ENCODE results near the gene CNNM4. TPM values are rescaled to one million over a fixed set of nuclear protein-coding genes. Genes with fewer than 3 reads are reported as not detected.

CNNM4 gene
- total RNA-seq, 1 experiment from 2014 or later, result 5.6 TPM

DNA sequence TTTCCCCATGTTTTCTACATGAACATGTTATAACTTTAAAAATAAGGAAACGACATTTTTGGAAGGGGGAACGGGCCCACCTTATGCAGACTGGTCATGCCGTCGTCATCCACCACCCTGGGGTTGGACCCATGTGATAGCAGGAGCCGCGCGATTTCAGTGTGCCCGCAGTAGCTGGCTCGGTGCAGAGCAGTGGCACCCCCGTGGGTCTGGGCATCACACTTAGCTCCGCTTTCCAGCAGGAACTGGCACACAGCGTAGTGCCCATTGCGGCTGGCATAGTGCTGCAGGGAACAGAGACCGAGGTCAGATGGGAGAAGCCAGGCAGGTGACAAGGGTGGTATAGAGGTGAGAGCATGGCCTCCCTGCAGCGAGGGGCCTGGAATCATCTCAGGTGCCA, 92.6 kb downstream of the CNNM4 start:
- H3K4me2 ChIP-seq (ENCODE audit: low read depth, low read length, poor library complexity, severe bottlenecking), result no peak overlapping the region
- no peaks in the 10 kb centered on the region for H3K27me3 ChIP-seq (ENCODE audit: low read length)
- H3K9me2 ChIP-seq (replicated peaks; ENCODE audit: insufficient read depth, low read length), result no peaks in the 10 kb centered on the region
- H3K4me3 ChIP-seq (ENCODE audit: low read length), result no peak overlapping the region
- no peak overlapping the region for H3K9ac ChIP-seq (ENCODE audit: low read length)
- H2AFZ ChIP-seq (ENCODE audit: low read length), result no peak overlapping the region
- H4K20me1 ChIP-seq (ENCODE audit: insufficient read depth, low read depth, low read length), result no peaks in the 10 kb centered on the region
- peaks cover 7% of the 10 kb centered on the region for H3K36me3 ChIP-seq (ENCODE audit: insufficient read depth, low read length)
- H3K79me2 ChIP-seq (ENCODE audit: low read length), result peaks cover 35% of the 10 kb centered on the region
- no peaks in the 10 kb centered on the region for H3K9me3 ChIP-seq (ENCODE audit: low read length)
- DNase-seq, result no peak
- no peak overlapping the region for H3K27ac ChIP-seq (ENCODE audit: low read length)
- H3K4me1 ChIP-seq (ENCODE audit: low read length), result peaks cover 18% of the 10 kb centered on the region

DNA sequence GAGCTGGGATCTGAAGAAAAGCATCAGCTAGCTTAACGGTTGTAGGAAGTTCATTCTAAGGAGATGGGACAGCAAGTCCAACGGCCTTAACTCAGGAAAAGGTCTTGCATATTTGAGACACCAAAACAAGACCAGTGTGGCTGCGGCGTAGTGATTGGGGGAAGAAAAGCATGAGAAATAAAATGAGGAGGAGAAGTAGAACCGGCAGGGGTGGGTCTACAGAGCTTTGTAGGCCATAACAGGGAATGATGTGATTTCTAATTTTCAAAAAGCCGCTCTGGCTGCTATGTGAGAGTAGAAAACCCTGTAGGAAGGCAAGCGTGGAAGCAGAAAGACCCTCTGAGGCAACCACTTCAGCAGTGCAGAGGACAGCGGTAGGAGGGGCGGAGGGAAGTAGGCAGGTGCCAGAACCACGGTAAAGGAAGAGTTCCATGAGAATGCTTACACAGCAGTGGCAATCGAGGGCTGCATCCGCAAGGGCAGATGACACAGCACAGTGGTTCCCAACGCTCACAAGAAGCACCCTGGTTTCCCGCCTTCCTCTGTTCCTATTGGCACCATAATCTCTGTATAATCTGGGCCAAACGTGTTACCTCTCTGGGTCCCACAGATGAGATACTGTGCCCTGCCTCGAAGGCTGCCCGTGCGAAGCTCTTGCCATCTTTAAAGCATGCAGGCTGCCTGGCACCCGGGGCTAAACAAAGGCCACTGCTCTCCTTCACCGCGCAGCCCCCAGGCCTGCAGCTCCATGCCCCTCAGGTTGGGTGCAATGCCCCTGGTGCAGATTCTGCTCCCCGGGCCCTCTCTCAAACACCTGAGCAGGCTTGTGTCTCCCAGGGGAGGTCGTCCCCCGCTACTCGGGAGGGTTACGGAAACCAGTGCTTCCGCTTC, 96.3 kb downstream of the CNNM4 start:
- peaks cover 17% of the 10 kb centered on the region for H3K4me1 ChIP-seq (ENCODE audit: low read length)
- peak overlapping the region; percentile 86 for H3K4me3 ChIP-seq (ENCODE audit: low read length)
- peak; percentile 79 for DNase-seq
- H3K36me3 ChIP-seq (ENCODE audit: insufficient read depth, low read length), result no peaks in the 10 kb centered on the region; the same call in 1 of the 2 replicates
- peak overlapping the region; percentile 81 for H3K27ac ChIP-seq (ENCODE audit: low read length)
- H3K9me2 ChIP-seq (replicated peaks; ENCODE audit: insufficient read depth, low read length), result no peaks in the 10 kb centered on the region
- peaks cover 35% of the 10 kb centered on the region for H3K79me2 ChIP-seq (ENCODE audit: low read length)
- no peaks in the 10 kb centered on the region for H3K9me3 ChIP-seq (ENCODE audit: low read length)
- H3K9ac ChIP-seq (ENCODE audit: low read length), result peak overlapping the region; percentile 97
- peak overlapping the region; percentile 91 for H3K4me2 ChIP-seq (ENCODE audit: low read depth, low read length, poor library complexity, severe bottlenecking)
- no peaks in the 10 kb centered on the region for H3K27me3 ChIP-seq (ENCODE audit: low read length)
- peak overlapping the region; percentile 90 for H2AFZ ChIP-seq (ENCODE audit: low read length)
- no peaks in the 10 kb centered on the region for H4K20me1 ChIP-seq (ENCODE audit: insufficient read depth, low read depth, low read length)

DNA sequence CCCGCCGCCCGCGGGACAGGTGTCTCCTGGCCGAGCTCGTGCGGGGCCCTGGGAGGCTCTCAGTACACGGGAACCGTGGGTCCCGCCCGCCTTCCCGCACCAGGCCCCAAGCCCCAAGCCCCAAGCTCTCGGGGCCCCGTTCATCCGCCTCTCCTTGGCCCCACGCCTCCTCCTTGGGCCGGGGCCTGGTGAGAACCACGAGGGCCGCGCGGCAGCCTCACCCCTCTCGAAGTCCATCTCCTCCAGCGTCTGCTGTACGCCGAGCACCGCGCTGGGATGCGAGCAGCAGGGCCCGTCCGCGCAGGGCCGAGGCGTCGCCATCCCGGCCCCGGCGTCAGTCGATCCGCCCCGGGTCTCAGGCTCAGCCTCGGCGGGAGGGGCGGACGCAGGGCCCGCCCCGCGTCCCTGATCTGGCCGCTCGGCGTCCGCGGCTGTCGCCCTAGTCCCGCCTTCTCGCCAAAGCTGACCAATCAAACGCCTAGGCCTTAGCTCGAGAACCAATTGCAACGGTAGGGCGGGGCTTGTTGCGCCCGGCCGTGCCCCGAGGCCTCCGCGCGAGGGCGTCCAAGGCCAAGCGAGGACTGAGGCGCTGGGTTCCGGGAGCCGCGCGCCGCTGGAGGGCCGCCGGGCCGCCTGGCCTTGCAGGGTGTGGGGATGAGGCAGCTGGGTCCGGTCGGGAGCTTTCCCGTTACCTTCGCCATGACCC, 97.1 kb downstream of the CNNM4 start, which contains the start of gene ANKRD39:
Gene ANKRD39, minus strand, starts transcription at position 350 of the 706 bp plus-strand sequence. Its CDS starts 29 bp downstream, at position 321.
- Histone ChIP-seq H2AFZ (ENCODE audit: low read length) (peak within 1 kb of the TSS; percentile 90), H3K9ac (ENCODE audit: low read length) (peak within 1 kb of the TSS; percentile 97), H3K4me1 (ENCODE audit: low read length) (peaks cover 17% of the 10 kb centered on the region), H3K4me2 (ENCODE audit: low read depth, low read length, poor library complexity, severe bottlenecking) (peak within 1 kb of the TSS; percentile 91), H3K9me2 (replicated peaks; ENCODE audit: insufficient read depth, low read length) (no peaks in the 10 kb centered on the region), H3K79me2 (ENCODE audit: low read length) (peaks cover 35% of the 10 kb centered on the region), H4K20me1 (ENCODE audit: insufficient read depth, low read depth, low read length) (no peaks in the 10 kb centered on the region), H3K36me3 (ENCODE audit: insufficient read depth, low read length) (no peaks in the 10 kb centered on the region; the same call in 1 of the 2 replicates), H3K9me3 (ENCODE audit: low read length) (no peaks in the 10 kb centered on the region), H3K4me3 (ENCODE audit: low read length) (peak within 1 kb of the TSS; percentile 86), H3K27me3 (ENCODE audit: low read length) (no peaks in the 10 kb centered on the region), H3K27ac (ENCODE audit: low read length) (peak within 1 kb of the TSS; percentile 81)
- DNase-seq, result peak; percentile 99

DNA sequence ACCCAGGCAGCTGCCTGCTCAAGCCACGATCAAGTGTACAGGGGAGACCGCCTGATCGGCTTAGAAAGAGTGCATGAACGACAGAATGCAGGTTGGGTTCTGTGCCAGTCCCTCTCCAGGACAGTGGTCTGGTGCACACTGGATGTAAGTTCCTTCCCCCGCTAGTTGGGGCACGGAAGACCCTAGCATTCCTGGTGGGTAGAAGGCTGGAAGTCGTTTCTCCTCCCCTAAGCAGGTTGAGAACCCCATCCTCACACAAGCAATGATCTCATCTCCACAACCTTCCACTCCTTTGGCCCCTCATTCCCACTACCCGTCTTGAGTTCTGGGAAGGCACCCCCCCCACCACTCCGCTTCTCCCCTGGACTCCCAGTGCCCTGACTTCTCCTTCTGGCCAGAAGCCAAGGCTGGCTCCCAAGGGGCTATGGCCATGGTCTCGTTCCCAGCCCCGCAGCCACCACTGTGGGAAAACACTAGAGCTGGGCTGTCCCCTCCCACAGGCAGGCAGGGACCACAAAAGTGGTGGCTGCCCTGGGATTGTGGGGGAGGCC, 98.5 kb downstream of the CNNM4 start:
- Histone ChIP-seq H3K9me2 (replicated peaks; ENCODE audit: insufficient read depth, low read length) (no peaks in the 10 kb centered on the region), H4K20me1 (ENCODE audit: insufficient read depth, low read depth, low read length) (no peaks in the 10 kb centered on the region), H3K9me3 (ENCODE audit: low read length) (no peaks in the 10 kb centered on the region), H3K27ac (ENCODE audit: low read length) (no peak overlapping the region), H3K4me1 (ENCODE audit: low read length) (peaks cover 17% of the 10 kb centered on the region), H3K36me3 (ENCODE audit: insufficient read depth, low read length) (no peaks in the 10 kb centered on the region; the same call in 1 of the 2 replicates), H3K79me2 (ENCODE audit: low read length) (peaks cover 34% of the 10 kb centered on the region), H3K4me3 (ENCODE audit: low read length) (no peak overlapping the region), H3K27me3 (ENCODE audit: low read length) (no peaks in the 10 kb centered on the region), H3K4me2 (ENCODE audit: low read depth, low read length, poor library complexity, severe bottlenecking) (no peak overlapping the region), H3K9ac (ENCODE audit: low read length) (no peak overlapping the region), H2AFZ (ENCODE audit: low read length) (no peak overlapping the region)
- DNase-seq, result no peak

DNA sequence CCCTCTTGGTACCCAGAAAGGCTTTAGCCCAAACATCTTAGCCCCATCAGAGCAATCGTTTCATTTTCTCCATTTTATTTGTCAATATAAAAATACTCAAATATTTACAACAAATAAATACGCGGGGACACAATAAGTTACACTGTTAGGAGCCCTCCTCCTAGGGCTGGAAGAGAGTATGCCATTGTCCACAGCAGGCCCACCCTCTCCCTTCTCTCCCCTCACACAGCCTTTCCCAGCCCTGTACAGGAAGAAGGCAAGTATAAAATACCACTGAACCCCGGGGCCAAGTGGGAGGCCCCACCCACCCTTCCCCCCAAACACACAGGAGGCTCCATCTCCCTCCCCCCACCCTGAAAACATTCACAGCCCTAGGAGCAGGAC, 99.0 kb downstream of the CNNM4 start:
- no peaks in the 10 kb centered on the region for H3K36me3 ChIP-seq (ENCODE audit: insufficient read depth, low read length)
- H3K4me1 ChIP-seq (ENCODE audit: low read length), result peaks cover 17% of the 10 kb centered on the region
- no peaks in the 10 kb centered on the region for H3K9me2 ChIP-seq (replicated peaks; ENCODE audit: insufficient read depth, low read length)
- peaks cover 29% of the 10 kb centered on the region for H3K79me2 ChIP-seq (ENCODE audit: low read length)
- H2AFZ ChIP-seq (ENCODE audit: low read length), result no peak overlapping the region
- no peaks in the 10 kb centered on the region for H4K20me1 ChIP-seq (ENCODE audit: insufficient read depth, low read depth, low read length)
- no peak overlapping the region for H3K9ac ChIP-seq (ENCODE audit: low read length)
- no peak overlapping the region for H3K27ac ChIP-seq (ENCODE audit: low read length)
- no peaks in the 10 kb centered on the region for H3K27me3 ChIP-seq (ENCODE audit: low read length)
- DNase-seq, result no peak
- no peak overlapping the region for H3K4me2 ChIP-seq (ENCODE audit: low read depth, low read length, poor library complexity, severe bottlenecking)
- no peaks in the 10 kb centered on the region for H3K9me3 ChIP-seq (ENCODE audit: low read length)
- H3K4me3 ChIP-seq (ENCODE audit: low read length), result no peak overlapping the region

DNA sequence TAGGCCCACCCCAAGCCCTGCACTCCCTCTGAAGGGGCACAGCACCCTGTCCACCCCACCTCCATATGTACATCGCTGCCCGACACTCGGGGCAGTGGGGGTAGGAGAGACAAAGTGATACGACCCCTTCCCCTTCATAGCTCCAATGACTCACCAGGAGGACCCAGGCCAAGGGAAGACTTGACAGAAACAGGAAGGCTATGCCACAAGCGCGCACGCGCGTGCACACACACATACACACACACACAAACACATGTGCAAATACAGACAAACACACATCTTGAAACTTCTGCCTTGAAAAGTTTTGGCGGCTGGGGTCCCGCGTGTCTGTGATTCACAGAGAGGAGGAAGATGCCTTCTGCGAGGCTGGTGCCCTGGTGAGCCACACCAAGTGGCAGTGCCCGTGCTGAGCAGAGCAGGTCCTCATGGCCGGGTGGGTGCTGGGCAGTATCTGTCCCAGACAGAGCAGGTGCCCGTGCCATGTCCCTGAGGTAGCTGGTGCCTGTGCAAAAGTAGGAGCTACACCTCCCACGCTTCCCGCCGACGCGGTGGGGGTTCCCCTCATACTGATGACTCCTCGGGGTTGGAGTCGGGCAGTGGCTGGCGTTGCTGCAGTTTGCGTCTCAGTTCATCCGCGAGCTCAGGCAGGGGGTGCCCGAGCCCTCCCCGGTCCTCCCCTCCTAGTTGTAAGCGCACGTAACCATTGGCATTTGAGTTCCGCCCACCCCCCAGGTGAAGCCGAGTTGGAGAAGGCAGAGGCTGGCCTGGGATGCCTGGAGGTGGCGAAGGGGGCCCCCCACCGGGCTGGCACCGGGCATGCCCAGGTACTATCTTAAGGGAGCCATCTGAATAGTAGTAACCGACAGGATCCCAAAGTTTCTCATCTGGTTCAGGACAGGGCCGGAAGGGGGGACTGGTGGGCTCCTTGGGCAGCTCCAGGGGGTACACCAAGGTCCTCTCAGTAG, 99.6 kb downstream of the CNNM4 start:
- Histone ChIP-seq H3K9me3 (ENCODE audit: low read length) (no peaks in the 10 kb centered on the region), H3K79me2 (ENCODE audit: low read length) (peaks cover 23% of the 10 kb centered on the region), H3K9me2 (replicated peaks; ENCODE audit: insufficient read depth, low read length) (no peaks in the 10 kb centered on the region), H3K27me3 (ENCODE audit: low read length) (no peaks in the 10 kb centered on the region), H2AFZ (ENCODE audit: low read length) (no peak overlapping the region), H3K4me1 (ENCODE audit: low read length) (peaks cover 17% of the 10 kb centered on the region), H3K4me2 (ENCODE audit: low read depth, low read length, poor library complexity, severe bottlenecking) (no peak overlapping the region), H4K20me1 (ENCODE audit: insufficient read depth, low read depth, low read length) (no peaks in the 10 kb centered on the region), H3K36me3 (ENCODE audit: insufficient read depth, low read length) (no peaks in the 10 kb centered on the region), H3K27ac (ENCODE audit: low read length) (no peak overlapping the region), H3K9ac (ENCODE audit: low read length) (no peak overlapping the region), H3K4me3 (ENCODE audit: low read length) (no peak overlapping the region)
- DNase-seq, result no peak

DNA sequence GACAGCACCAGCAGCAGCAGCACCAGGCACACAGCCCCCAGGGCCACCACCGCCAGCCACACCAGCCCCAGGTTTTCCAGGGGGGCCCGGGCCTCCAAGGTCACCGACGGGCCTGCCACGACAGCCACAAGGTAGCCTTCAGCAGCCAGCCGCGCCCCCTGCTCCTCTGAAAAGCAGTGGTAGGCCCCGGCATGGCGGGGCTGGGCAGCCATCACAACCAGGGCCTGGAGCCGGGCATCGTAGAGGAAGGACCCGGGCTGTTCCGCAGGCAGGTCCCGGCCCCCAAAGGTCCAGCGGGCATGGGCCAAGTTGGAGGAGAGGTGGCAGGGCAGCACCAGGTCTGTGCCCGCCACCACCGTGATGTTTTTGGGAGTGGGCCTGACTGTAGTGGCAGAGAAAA, 100.4 kb downstream of the CNNM4 start:
- Histone ChIP-seq H3K36me3 (ENCODE audit: insufficient read depth, low read length) (no peaks in the 10 kb centered on the region), H4K20me1 (ENCODE audit: insufficient read depth, low read depth, low read length) (no peaks in the 10 kb centered on the region), H3K27ac (ENCODE audit: low read length) (no peak overlapping the region), H3K27me3 (ENCODE audit: low read length) (no peaks in the 10 kb centered on the region), H3K9me2 (replicated peaks; ENCODE audit: insufficient read depth, low read length) (no peaks in the 10 kb centered on the region), H3K9ac (ENCODE audit: low read length) (no peak overlapping the region), H2AFZ (ENCODE audit: low read length) (no peak overlapping the region), H3K4me3 (ENCODE audit: low read length) (no peak overlapping the region), H3K4me1 (ENCODE audit: low read length) (peaks cover 15% of the 10 kb centered on the region), H3K4me2 (ENCODE audit: low read depth, low read length, poor library complexity, severe bottlenecking) (no peak overlapping the region), H3K79me2 (ENCODE audit: low read length) (peaks cover 17% of the 10 kb centered on the region), H3K9me3 (ENCODE audit: low read length) (no peaks in the 10 kb centered on the region)
- DNase-seq, result no peak

Measured in Karpas-422 (cell line).